Measurements from ENCODE around the gene AGBL3. TPM values are rescaled to one million over a fixed set of nuclear protein-coding genes. Genes with fewer than 3 reads are reported as not detected.
"Not testable (repeated sequence)": the region's sequence is repeated elsewhere in the genome, so short reads cannot be mapped to it uniquely, and the experiment has no call there.

AGBL3 gene
- total RNA-seq, 3 donors from 2014 or later (not counting 1 experiment from before 2014, with no cell fraction given), result 0.99 to 2.3 (median 1.4) TPM

GRCh38 chr7:135169964-135170273, 183.6 kb downstream of the AGBL3 start:
- WGBS (ENCODE audit: insufficient coverage), result 1% methylated on average over 17 of the region's 17 CpGs
- no peak for ATAC-seq
- Mint-ChIP-seq H3K4me3 (peak overlapping the region; percentile 94), H3K36me3 (no peaks in the 10 kb centered on the region), H3K27ac (peak overlapping the region; percentile 96), H3K4me1 (peaks cover 34 to 42% of the 10 kb centered on the region in 2 donors), H3K9me3 (no peaks in the 10 kb centered on the region), H3K27me3 (ENCODE audit: low read depth in 2 of 2) (no peaks in the 10 kb centered on the region)
- no peak for DNase-seq
- Histone ChIP-seq H3K9me3 (ENCODE audit: control insufficient read depth, insufficient read depth, low read length) (no peaks in the 10 kb centered on the region), H3K27me3 (ENCODE audit: control insufficient read depth, insufficient read depth, low read length) (no peaks in the 10 kb centered on the region), H3K4me3 (ENCODE audit: low read length) (peak overlapping the region; percentile 70), H3K36me3 (ENCODE audit: control insufficient read depth, insufficient read depth, low read length) (peaks cover 29% of the 10 kb centered on the region), H3K4me1 (ENCODE audit: control insufficient read depth, insufficient read depth, low read length) (peaks cover 49% of the 10 kb centered on the region), H3K27ac (ENCODE audit: low read length) (peak overlapping the region; percentile 91)
- intact Hi-C loops (cut with micrococcal nuclease), result loop anchor here (1.0 to 10.0 kb wide), 6 partner anchors 22 to 538 kb away; partner anchors contain the start of genes AGBL3, BPGM, TMEM140 and WDR91
- TF ChIP-seq, protein P1, sequence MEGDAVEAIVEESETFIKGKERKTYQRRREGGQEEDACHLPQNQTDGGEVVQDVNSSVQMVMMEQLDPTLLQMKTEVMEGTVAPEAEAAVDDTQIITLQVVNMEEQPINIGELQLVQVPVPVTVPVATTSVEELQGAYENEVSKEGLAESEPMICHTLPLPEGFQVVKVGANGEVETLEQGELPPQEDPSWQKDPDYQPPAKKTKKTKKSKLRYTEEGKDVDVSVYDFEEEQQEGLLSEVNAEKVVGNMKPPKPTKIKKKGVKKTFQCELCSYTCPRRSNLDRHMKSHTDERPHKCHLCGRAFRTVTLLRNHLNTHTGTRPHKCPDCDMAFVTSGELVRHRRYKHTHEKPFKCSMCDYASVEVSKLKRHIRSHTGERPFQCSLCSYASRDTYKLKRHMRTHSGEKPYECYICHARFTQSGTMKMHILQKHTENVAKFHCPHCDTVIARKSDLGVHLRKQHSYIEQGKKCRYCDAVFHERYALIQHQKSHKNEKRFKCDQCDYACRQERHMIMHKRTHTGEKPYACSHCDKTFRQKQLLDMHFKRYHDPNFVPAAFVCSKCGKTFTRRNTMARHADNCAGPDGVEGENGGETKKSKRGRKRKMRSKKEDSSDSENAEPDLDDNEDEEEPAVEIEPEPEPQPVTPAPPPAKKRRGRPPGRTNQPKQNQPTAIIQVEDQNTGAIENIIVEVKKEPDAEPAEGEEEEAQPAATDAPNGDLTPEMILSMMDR (IDR thresholded peaks at IDR 0.05), result no peak

GRCh38 chr7:135170274-135170997, 184.1 kb downstream of the AGBL3 start, which contains the start of gene CYREN:
CYREN (minus strand) TSS chr7:135170707; CDS start chr7:135168922, 1,785 bp downstream.
- peaks cover 49% of the 10 kb centered on the region for H3K4me1 ChIP-seq (ENCODE audit: control insufficient read depth, insufficient read depth, low read length)
- H3K4me3 ChIP-seq (ENCODE audit: low read length), result peak within 1 kb of the TSS; percentile 70
- H3K36me3 ChIP-seq (ENCODE audit: control insufficient read depth, insufficient read depth, low read length), result peaks cover 24% of the 10 kb centered on the region

DNA sequence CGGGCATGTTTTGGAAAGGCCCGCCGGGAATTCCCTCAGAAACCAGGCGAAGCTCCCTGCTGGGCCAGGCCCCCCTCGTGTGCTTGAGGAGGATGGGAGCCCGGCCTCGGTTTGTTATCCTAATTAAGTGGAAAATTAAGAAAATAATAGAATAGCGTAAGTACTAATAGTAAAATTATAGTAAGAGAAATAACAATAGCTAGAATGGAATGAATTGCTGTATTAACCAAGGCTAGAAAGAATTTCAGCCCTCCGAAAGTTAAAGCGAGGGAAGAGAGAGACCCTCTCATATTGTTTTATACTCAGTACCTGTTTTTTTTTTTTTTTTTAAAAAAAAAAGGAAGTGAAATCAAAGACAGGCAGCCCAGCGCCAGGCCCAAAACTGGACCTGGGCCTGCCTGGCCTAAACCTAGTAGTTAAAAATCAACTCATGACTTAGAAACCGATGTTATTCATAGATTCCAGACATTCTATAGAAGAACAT, 184.7 kb downstream of the AGBL3 start:
- H3K27me3 Mint-ChIP-seq (ENCODE audit: low read depth in 2 of 2); ATAC-seq; DNase-seq; H3K9me3 Mint-ChIP-seq; H3K36me3 Mint-ChIP-seq; H3K27me3 ChIP-seq (ENCODE audit: control insufficient read depth, insufficient read depth, low read length); H3K9me3 ChIP-seq (ENCODE audit: control insufficient read depth, insufficient read depth, low read length): not testable (repeated sequence)
- peaks cover 34 to 42% of the 10 kb centered on the region in 2 donors for H3K4me1 Mint-ChIP-seq
- peak overlapping the region; percentile 94 for H3K4me3 Mint-ChIP-seq
- intact Hi-C loops (cut with micrococcal nuclease), result loop anchor here (1.0 to 10.0 kb wide), 6 partner anchors 23 to 539 kb away; partner anchors contain the start of genes AGBL3, BPGM, TMEM140 and WDR91
- peaks cover 49% of the 10 kb centered on the region for H3K4me1 ChIP-seq (ENCODE audit: control insufficient read depth, insufficient read depth, low read length)
- H3K27ac ChIP-seq (ENCODE audit: low read length), result peak overlapping the region; percentile 91
- 11% methylated on average over 6 of the region's 12 CpGs for WGBS (ENCODE audit: insufficient coverage)
- H3K36me3 ChIP-seq (ENCODE audit: control insufficient read depth, insufficient read depth, low read length), result peaks cover 17% of the 10 kb centered on the region
- peak overlapping the region; percentile 70 for H3K4me3 ChIP-seq (ENCODE audit: low read length)
- H3K27ac Mint-ChIP-seq, result peak overlapping the region; percentile 96

More at GRCh38 chr7:135170274-135170997, 184.1 kb downstream of the AGBL3 start, which contains the start of gene CYREN:
- under 1% methylated on average over 77 of the region's 77 CpGs for WGBS (ENCODE audit: insufficient coverage)
- Histone ChIP-seq H3K9me3 (ENCODE audit: control insufficient read depth, insufficient read depth, low read length) (no peaks in the 10 kb centered on the region), H3K27ac (ENCODE audit: low read length) (peak within 1 kb of the TSS; percentile 91), H3K27me3 (ENCODE audit: control insufficient read depth, insufficient read depth, low read length) (no peaks in the 10 kb centered on the region)
- peak; percentile 83 to 94 for DNase-seq
- ATAC-seq, result peak; percentile 78 to 90 (median 84)
- no peaks in the 10 kb centered on the region for H3K36me3 Mint-ChIP-seq
- H3K27ac Mint-ChIP-seq, result peak within 1 kb of the TSS; percentile 96
- peaks cover 34 to 42% of the 10 kb centered on the region in 2 donors for H3K4me1 Mint-ChIP-seq
- TF ChIP-seq, protein P1 (IDR thresholded peaks at IDR 0.05), result peak; percentile 63
- intact Hi-C loops (cut with micrococcal nuclease), result loop anchor here (1.0 to 10.0 kb wide), 6 partner anchors 22 to 538 kb away; partner anchors contain the start of genes AGBL3, BPGM, TMEM140 and WDR91
- peak within 1 kb of the TSS; percentile 94 for H3K4me3 Mint-ChIP-seq
- no peaks in the 10 kb centered on the region for H3K9me3 Mint-ChIP-seq
- H3K27me3 Mint-ChIP-seq (ENCODE audit: low read depth in 2 of 2), result no peaks in the 10 kb centered on the region

GRCh38 chr7:135171581-135172291, 185.4 kb downstream of the AGBL3 start:
- H3K9me3 Mint-ChIP-seq; H3K27me3 ChIP-seq (ENCODE audit: control insufficient read depth, insufficient read depth, low read length); H3K4me3 ChIP-seq (ENCODE audit: low read length); ATAC-seq; H3K27me3 Mint-ChIP-seq (ENCODE audit: low read depth in 2 of 2); H3K36me3 Mint-ChIP-seq; DNase-seq; H3K9me3 ChIP-seq (ENCODE audit: control insufficient read depth, insufficient read depth, low read length): not testable (repeated sequence)
- H3K4me1 Mint-ChIP-seq, result peaks cover 34 to 37% of the 10 kb centered on the region in 2 donors
- intact Hi-C loops (cut with micrococcal nuclease), result loop anchor here (5.0 to 10.0 kb wide), 4 partner anchors 41 to 539 kb away; partner anchors contain the start of genes BPGM and WDR91
- H3K27ac ChIP-seq (ENCODE audit: low read length), result peak overlapping the region; percentile 22
- 87% methylated on average over 19 of the region's 19 CpGs for WGBS (ENCODE audit: insufficient coverage)
- H3K27ac Mint-ChIP-seq, result peak overlapping the region; percentile 96
- peaks cover 11% of the 10 kb centered on the region for H3K36me3 ChIP-seq (ENCODE audit: control insufficient read depth, insufficient read depth, low read length)
- H3K4me1 ChIP-seq (ENCODE audit: control insufficient read depth, insufficient read depth, low read length), result peaks cover 44% of the 10 kb centered on the region
- H3K4me3 Mint-ChIP-seq, result peak overlapping the region; percentile 68

GRCh38 chr7:135173916-135174315, 187.6 kb downstream of the AGBL3 start:
- H3K27ac Mint-ChIP-seq; H3K27me3 ChIP-seq (ENCODE audit: control insufficient read depth, insufficient read depth, low read length); H3K27me3 Mint-ChIP-seq (ENCODE audit: low read depth in 2 of 2); H3K4me3 Mint-ChIP-seq; H3K36me3 Mint-ChIP-seq; ATAC-seq; H3K36me3 ChIP-seq (ENCODE audit: control insufficient read depth, insufficient read depth, low read length); H3K9me3 ChIP-seq (ENCODE audit: control insufficient read depth, insufficient read depth, low read length); H3K9me3 Mint-ChIP-seq; H3K4me3 ChIP-seq (ENCODE audit: low read length); DNase-seq; H3K27ac ChIP-seq (ENCODE audit: low read length): not testable (repeated sequence)
- H3K4me1 ChIP-seq (ENCODE audit: control insufficient read depth, insufficient read depth, low read length), result peaks cover 22% of the 10 kb centered on the region
- intact Hi-C loops (cut with micrococcal nuclease), result loop anchor here (5.0 to 10.0 kb wide), 4 partner anchors 38 to 542 kb away; partner anchors contain the start of genes BPGM and WDR91
- H3K4me1 Mint-ChIP-seq, result peaks cover 16 to 18% of the 10 kb centered on the region in 2 donors
- WGBS (ENCODE audit: insufficient coverage), result 89% methylated on average over 2 of the region's 4 CpGs

Measured in natural killer cell (primary cell).